Pons (tissue), 1 donor: ENCODE results near the gene PPTC7.
"Not testable (repeated sequence)": the region's sequence is repeated elsewhere in the genome, so short reads cannot be mapped to it uniquely, and the experiment has no call there.

Experiments used
- DNase-seq: peaks from one replicate; pipeline ENCODE4 v3.0.0-alpha.2; 2016; ENCODE audit warnings: low spot score

PPTC7 gene

DNA sequence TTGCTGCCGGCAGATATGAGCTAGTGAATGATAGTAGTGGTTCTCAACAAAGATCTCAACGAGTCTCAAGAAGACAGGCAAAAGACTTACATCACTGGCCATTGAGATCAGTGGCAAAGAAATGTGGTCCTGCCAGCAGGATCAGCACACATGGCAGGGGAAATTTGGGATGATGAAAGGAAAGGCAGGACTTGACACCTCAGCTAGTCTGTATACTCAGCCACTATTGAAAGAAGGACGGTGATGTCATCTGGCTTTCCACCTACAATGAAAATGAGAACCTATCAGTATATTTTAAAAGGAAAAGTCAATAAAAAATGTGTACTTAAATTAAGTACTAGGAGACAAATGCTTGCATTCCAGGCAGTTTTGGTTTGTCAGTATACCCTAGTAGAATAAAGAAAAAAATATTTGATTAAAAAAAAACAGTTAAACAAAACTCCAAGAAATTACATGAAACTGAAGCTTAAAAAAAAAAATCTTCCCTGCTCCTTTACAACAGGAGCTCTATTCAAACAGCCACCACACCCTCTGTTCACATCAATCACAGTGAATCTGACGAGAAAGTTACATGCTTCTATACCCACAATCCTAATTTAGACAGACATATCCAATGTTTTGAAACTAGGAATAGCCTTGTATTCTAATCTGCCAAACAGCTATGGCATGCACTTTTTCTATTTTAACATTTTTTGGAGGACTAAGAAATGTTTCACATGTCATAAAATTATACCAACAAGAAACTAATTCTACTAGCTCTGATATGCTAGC is 46.1 kb downstream of the PPTC7 start:
- no peak for DNase-seq

DNA sequence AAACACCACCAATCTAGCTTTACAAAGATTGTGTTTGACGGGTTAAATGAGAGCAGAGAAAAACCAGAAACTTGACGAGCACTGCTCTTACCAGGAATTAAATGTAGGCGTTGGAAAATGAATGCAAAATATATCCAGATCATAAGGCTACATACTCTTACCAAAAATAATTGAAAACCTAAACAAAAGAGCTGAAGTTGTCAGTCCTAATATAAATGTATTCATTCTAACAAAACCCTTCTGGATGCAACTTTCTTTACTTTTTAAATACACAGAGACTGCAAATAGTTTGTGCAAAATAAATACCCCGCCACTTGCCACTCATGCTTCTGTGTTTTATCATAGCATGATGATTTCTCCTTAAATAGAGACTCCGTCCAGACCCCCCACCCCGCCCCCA is 48.3 kb downstream of the PPTC7 start:
- no peak for DNase-seq

DNA sequence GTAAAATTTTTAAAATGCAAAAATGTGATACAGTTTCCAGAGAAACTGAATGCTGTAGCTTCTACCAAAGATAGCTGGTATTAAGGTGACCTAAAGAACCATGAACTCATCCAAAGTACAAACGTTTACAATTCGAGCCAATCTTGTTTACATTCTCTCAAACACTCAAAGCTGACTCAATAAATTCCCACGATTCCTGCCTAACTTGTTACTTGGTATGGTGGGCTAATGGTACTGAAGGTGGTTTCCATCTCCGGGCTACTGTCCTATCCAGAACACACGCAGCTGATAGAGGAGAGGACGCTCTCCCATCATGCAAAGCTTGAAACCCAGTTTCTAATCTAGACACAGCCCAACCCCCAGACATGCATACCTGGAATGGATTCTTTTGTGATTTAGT is 49.5 kb downstream of the PPTC7 start:
- DNase-seq: no peak

DNA sequence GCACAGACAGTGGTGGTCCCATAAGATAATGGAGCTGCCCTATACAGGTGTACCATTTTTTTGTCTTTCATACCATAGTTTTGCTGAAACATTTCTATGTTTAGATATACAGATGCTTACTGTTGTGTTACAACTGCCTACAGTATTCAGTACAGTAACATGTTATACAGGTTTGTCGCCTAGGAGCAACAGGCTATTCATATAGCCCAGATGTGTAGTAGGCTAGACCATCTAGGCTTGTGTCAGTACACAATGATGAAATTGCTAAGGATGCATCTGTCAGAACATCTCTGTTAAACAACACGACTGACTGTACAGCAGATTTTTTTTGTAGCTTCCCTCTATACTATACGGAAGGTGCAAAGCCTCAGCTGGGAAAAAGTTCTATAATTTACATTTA is 50.5 kb downstream of the PPTC7 start:
- DNase-seq: no peak

DNA sequence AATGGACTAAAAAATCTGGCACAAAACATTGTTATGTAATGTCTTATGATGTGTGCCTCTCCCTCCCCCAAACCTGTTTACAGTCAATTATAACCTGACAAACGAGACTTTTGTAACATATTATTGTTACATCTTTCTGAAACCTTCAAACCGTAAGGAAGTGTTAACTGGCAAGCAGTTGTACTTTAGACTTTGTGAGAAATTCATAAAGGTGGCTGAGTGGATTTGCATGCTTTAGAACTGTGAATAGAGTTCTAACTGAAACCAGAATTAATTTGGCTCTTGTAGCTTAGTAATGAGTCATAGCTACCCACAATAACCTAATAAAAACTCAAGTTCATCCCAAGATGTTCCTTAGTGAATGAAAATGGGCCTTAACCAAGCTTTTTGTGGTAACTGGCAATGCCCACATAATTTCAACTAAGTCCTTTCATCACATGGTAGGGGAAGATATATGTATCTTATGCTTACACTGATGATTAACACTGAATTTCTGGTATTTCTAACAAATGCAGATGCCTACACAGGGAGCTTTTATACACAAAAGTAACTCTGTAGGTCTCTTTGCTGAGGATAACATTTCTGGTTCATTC is 51.3 kb downstream of the PPTC7 start:
- DNase-seq: no peak

DNA sequence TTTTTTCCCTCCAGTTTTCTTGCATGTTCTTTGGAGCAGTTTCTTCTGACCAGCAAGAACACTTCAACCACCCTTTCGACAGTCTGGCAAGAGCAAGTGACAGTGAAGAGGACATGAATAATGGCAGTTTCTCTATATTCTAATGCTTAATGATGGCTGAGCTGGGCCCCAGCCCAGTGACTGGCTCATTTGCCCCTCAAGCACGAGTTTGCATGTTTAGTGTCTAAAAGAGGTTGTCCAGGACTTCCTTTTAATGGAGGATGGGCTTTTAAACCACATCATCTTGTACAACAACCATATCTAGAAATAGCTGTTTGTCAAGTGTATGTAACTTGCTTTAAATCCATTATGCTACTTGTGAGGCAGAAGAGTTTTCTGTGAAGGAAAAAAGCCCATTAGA is 52.6 kb downstream of the PPTC7 start:
- DNase-seq: no peak

DNA sequence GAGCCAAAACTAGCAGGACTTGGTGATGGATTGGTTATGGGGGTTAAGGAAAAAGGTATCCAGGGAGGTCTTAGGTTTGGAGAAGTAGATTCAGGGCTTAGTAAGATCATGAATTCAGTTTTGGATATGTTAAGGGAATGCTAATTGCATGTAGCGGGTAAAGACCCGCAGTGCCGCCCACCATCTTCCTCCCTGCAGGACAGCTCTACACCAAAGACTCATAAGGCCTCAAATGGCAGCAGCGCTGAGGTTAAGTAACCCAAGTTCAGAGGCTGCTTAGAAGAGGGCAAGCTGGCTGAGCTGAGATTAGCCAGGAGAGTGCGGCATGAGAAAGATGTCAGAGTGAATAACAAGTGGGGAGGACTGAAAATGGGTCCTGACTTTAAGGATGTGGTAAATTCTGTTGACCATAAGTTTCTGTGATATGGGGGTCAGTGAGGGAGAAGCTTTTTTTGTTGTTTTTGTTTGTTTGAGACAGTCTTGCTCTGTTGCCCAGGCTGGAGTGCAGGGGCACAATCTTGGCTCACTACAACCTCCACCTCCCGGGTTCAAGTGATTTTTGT is 54.8 kb downstream of the PPTC7 start:
- DNase-seq: no peak

DNA sequence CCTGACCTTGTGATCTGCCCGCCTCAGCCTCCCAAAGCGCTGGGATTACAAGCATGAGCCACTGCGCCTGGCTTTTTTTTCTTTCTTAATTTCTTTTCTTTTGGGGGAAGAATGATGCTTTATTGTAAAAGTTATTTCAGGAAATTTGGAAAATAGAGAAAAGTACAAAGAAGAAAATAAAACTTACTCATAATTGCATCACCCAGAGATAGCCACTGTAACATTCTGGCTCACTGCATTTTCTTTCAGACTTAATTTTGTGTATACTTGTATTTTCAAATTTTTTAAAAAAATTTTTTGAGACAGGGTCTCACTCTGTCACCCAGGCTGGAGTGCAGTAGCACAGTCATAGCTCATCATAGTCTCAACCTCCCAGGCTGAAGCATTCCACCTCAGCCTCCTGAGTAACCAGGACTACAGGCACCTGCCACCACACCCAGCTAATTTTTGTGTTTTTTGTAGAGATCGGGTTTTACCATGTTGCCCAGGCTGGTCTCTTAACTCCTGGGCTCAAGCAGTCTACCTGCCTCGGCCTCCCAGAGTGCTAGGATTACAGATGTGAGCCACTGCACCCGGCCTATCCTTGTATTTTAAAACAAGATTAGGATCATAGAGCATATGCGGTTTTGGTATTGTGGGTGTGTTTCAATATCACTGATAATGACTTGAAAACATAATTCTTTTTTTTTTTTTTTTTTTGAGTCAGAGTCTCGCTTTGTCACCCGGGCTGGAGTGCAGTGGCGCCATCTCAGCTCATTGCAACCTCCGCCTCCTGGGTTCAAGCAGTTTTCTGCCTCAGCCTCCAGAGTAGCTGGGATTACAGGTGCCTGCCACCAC is 62.0 kb downstream of the PPTC7 start:
- DNase-seq: not testable (repeated sequence)

DNA sequence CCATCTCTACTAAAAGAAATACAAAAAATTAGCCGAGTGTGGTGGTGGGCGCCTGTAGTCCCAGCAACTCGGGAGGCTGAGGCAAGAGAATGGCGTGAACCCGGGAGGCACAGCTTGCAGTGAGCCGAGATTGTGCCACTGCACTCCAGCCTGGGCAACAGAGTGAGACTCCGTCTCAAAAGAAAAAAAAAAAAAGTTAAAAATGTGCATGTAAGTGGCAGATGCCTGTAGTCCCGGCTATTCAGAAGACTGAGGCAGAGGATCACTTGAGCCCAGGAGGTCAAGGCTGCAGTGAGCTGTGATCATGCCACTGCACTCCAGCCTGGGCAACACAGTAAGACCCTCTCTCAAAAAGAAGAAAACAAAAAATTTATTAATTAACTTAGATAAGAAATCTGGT is 65.1 kb downstream of the PPTC7 start:
- not testable (repeated sequence) for DNase-seq

DNA sequence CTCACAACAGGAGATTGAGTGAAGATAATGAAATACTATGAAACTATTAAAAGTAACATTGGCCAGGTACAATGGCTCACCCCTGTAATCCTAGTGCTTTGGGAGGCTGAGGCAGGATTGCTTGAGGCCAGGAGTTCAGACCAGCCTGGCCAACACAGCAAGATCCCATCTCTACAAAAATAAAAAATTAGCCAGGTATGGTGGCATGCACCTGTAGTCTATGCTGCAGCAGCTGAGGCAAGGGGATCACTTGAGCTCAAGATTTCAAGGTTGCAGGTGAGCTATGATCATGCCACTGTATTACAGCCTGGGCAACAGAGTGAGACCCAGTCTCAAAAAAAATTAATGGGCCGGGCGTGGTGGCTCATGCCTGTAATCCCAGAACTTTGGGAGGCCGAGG is 66.1 kb downstream of the PPTC7 start:
- DNase-seq: no peak

DNA sequence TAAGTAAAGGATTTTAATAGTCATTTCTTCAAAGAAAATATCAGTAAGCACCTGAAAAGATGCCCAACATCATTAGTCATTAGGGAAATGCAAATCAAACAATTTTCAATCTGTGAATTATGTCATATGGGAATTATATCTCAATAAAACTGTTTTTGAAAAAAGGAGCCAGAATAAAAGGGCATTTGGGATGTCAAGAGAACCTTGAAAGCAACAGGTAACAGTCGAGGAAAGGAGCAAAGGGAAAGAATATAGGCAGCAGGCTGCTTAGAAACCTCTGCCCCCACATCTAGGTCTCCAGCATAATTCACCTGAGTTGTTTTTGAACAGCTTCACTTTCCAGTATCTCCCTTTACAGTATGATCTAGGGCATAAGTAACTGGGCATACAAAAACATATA is 68.8 kb downstream of the PPTC7 start:
- no peak for DNase-seq

DNA sequence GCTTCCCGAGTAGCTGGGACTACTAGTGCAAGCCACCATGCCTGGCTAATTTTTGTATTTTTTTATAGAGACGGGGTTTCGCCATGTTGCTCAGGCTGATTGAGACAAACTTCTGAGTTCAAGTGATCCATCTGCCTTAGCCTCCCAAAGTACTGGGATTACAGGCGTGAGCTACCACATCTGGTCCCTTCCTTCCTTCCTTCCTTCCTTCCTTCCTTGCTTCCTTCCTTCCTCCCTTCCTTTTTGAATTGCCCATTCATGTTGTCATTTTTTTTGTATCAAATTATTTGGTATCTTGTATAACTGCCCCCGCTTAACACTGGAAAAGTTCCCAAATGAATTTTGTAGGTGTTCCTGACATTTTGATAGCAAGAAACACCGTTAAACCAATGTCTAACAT is 69.3 kb downstream of the PPTC7 start:
- DNase-seq: no peak

DNA sequence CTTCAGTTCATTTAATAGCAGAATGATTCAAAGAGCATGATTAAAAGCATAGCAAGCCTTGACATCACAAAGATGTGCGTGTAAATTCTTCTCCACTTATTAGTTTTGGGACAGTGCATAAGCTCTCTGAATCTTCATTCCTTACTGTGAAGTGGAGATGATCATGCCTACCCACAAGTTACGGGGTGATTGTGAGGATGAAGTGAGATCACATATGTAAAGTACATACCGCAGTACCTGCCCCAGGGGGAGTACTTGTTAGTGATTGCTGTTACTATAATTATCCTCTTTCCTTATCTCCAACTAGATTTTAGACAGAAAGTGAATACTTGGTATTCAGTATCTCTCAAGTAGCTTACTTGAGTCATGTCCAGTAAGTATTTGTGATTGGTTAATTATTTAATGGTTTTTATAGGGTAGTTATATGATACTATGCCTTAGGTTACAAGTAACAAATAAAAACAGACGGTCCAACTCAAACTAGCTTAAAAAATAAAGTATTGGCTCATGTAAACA is 75.0 kb downstream of the PPTC7 start:
- no peak for DNase-seq

DNA sequence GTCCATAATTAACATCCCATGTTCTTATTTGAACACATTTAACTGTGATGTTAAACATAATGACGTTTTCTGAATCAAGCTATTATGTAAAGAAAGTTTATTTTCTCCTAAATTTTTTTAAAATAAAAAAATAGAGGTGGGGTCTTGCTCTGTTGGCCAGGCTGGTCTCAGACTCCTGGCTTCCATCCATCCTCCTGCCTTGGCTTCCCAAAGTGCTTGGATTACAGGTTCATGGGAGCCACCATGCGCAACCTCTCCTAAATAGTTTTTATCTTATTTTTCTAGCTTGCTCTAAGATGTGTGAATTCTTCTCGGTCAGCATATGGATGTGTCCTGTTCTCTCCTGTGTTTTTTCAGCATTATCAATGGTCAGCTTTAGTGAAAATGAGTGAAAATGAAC is 77.8 kb downstream of the PPTC7 start:
- no peak for DNase-seq

DNA sequence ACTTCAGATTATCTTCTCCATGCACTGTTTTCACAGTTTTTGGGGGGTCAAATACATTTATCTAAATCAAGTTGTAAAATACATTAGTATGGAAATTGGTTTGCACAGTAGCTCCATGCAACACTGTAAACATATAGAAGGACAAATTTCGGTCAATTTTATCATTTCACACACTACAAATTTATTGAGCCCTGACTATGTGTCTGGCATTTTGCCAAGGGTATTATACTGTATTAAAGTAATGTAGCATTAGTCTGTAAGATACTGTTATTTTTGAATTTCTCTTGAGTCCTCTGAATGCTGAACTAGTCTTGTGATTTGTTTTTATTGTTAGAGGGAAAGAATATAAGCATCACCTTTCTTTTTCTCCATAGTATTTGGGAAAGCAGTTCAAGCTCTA is 79.7 kb downstream of the PPTC7 start:
- no peak for DNase-seq

DNA sequence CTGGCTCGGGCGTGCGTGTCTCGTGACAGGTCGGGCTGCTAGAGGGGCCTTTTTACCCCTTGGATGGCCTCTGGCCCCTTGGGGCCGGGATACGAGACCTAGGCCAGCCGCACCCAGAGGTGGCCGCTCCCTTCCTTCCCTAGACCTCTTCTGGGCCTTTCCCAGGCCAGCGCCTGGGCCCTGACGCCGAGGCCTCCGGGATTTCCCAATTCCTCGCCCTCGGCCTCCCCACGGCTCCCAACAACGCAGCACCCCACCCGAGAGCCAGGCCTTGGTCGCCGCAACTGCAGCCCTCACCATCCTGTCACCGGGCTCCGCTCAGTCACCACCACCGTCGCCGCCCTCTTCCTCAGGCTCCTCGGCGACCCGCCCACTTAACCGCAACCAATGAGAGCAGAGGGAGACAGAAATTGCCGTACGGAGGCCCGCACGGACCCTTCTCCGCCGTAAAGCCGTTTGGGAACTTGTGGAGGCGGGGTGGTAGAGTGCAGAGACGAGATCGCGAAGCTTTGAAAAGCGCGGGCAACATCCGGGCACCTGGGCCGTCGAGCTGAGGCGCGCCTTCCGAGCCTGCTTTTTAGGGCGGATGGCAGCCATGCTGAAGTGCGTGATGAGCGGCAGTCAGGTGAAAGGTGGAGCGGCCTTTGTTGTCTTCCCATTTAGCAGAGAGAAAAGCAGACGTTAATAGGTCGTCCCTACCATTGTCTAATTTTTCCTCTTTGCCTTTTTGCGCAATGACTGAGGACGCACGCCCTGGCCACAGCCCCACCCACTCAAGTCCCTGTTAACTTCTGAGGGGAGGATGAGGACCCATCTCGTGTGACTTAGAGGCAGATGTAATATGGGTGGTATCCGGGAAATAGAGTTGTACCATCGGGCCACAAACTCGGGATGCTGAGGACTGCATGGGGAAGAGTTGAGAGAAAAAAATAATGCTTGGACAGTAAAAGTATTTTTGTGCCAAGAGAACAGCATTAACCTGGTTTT is 81.1 kb downstream of the PPTC7 start, which contains the start of the genes RAD9B and VPS29:
TSS of gene RAD9B (plus strand) at position 580 of the 987 bp plus-strand sequence. CDS start at position 587, 7 bp downstream.
TSS of gene VPS29 (minus strand) at position 360 of the 987 bp plus-strand sequence. CDS start at position 300, 60 bp downstream.
- peak; percentile 96 for DNase-seq

DNA sequence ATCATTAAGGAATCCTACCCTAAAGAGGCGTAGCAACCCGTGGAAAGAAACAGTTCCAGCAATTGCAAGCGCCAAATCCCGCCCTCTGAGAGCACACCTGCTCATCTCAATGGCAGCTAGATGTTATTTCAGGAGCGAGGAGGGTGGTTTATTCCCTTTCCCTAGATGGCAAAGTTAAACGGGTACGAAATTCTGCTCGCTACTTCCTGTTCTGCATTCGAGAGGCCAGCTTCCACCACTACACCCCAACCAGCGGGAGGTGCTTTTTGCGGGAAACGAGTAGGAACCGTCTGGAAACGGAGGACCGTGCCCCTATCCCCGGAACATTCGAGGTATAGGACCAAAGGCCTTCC is 81.7 kb downstream of the PPTC7 start:
- no peak for DNase-seq

DNA sequence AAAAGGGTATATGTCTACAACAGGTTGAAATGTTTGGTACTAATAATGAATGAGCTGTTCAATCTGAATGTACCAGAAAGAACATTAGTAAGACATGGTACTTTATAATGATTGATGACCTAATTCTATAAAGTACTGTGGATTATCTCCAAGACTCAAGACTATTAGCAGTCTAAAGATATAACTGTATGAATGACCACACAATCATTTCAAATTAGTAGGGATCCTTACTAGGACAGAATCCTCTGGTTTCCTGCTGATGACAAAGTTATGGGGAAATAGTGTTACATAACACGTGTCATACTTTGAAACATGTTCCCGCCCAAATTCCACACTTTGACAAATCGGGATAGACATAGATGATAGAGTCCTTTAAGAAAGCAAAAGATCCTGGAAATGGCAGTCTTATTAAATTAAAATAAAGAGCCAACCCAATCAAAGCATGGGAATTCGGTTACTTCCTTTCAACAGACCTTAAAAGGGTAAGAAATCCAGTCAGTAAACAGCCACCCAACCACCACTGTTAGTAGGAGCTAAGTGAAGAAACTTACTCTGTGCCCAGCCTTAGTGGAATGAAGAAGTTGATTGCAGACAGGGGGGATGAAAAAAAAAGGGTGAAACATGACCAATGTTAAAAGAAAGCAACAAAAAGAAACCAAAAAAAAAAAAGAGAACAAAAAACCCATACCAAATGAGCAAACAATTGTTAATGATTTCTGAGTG is 84.0 kb downstream of the PPTC7 start:
- DNase-seq: no peak
